Brain microvascular endothelial cell (primary cell): ENCODE results near the gene LIN7B.
A peak's percentile ranks its signal among the peaks of the same experiment; 100 is the strongest.

Experiments used
- DNase-seq: peaks from one replicate; pipeline ENCODE4 v3.0.0-alpha.2; 2020
- H3K27ac ChIP-seq: fragments of 250-450 bp; sonication (Bioruptor Pico); 2 replicates; pipeline ENCODE4 v1.5.1; 2020; ENCODE audit warnings: mild to moderate bottlenecking, moderate library complexity
- H3K27me3 ChIP-seq: fragments of 250-450 bp; sonication (Bioruptor Pico); replicated peaks from 2 replicates; pipeline ENCODE4 v1.5.1; 2020; ENCODE audit warnings: mild to moderate bottlenecking
- H3K36me3 ChIP-seq: fragments of 250-450 bp; sonication (Bioruptor Pico); replicated peaks from 2 replicates; pipeline ENCODE4 v1.5.1; 2020; ENCODE audit warnings: mild to moderate bottlenecking
- H3K4me3 ChIP-seq: 2 replicates; pipeline ENCODE4 v1.5.1; 2011; ENCODE audit warnings: low read depth, mild to moderate bottlenecking, control low read depth, low read length, moderate library complexity
- CTCF ChIP-seq: IDR thresholded peaks from 2 replicates; pipeline ENCODE4 v1.5.1; 2011; ENCODE audit warnings: low read depth, mild to moderate bottlenecking, moderate library complexity, low read length, control low read depth, inconsistent platforms; ENCODE audit errors: missing control alignments
- in situ Hi-C: cut with HindIII; loops from 2 replicates; pipeline ENCODE4 v1.10.0; 2017; ENCODE audit warnings: low sequenced_read_pairs, low pct_ligation_motif_present

Gene LIN7B

GRCh38 chr19:49107625-49108459 lies 6.3 kb upstream of the LIN7B start:
- no peak for DNase-seq
- TF ChIP-seq CTCF: no peak
- Histone ChIP-seq H3K27ac (no peak overlapping the region), H3K4me3 (no peak overlapping the region), H3K27me3 (no peaks in the 10 kb centered on the region), H3K36me3 (peaks cover 61% of the 10 kb centered on the region)
- in situ Hi-C loops: no loop called here

GRCh38 chr19:49109051-49109450 lies 5.1 kb upstream of the LIN7B start:
- H3K27ac ChIP-seq: no peak overlapping the region
- H3K36me3 ChIP-seq: peaks cover 56% of the 10 kb centered on the region
- no peaks in the 10 kb centered on the region for H3K27me3 ChIP-seq
- no peak for DNase-seq
- TF ChIP-seq CTCF: no peak
- H3K4me3 ChIP-seq: no peak overlapping the region
- in situ Hi-C loops: no loop called here

- in situ Hi-C loops: no loop called here
- Histone ChIP-seq H3K4me3 (no peak overlapping the region), H3K36me3 (peaks cover 49% of the 10 kb centered on the region), H3K27ac (no peak overlapping the region), H3K27me3 (no peaks in the 10 kb centered on the region)
- DNase-seq: no peak
- TF ChIP-seq CTCF: no peak
These were observed 4.5 kb upstream of the LIN7B start for GRCh38 chr19:49109569-49110233.

GRCh38 chr19:49110567-49110966 lies 3.6 kb upstream of the LIN7B start:
- Histone ChIP-seq H3K36me3 (peaks cover 41% of the 10 kb centered on the region), H3K27me3 (no peaks in the 10 kb centered on the region), H3K4me3 (no peak overlapping the region), H3K27ac (no peak overlapping the region)
- peak; percentile 15 for DNase-seq
- no peak for TF ChIP-seq CTCF
- in situ Hi-C loops: no loop called here

- Histone ChIP-seq H3K4me3 (no peak overlapping the region), H3K27me3 (no peaks in the 10 kb centered on the region), H3K36me3 (peaks cover 32% of the 10 kb centered on the region), H3K27ac (no peak overlapping the region)
- in situ Hi-C loops: no loop called here
- no peak for DNase-seq
- no peak for TF ChIP-seq CTCF
These were observed 2.8 kb upstream of the LIN7B start for GRCh38 chr19:49111218-49111998.
